Loucy (cell line): Measurements from ENCODE around the gene MTARC2.

Experiments
- CTCF ChIP-seq: fragments of 200-600 bp; sonication (generic); conservative IDR thresholded peaks from 2 replicates; pipeline ENCODE4 v1.5.1; 2014; ENCODE audit warnings: mild to moderate bottlenecking, antibody characterized with exemption, low read length
- EZH2phosphoT487 ChIP-seq: fragments of 200-600 bp; IDR thresholded peaks from 2 replicates; pipeline ENCODE4 v1.6.1; 2018; ENCODE audit warnings: antibody characterized with exemption, mild to moderate bottlenecking, moderate library complexity, borderline replicate concordance

DNA sequence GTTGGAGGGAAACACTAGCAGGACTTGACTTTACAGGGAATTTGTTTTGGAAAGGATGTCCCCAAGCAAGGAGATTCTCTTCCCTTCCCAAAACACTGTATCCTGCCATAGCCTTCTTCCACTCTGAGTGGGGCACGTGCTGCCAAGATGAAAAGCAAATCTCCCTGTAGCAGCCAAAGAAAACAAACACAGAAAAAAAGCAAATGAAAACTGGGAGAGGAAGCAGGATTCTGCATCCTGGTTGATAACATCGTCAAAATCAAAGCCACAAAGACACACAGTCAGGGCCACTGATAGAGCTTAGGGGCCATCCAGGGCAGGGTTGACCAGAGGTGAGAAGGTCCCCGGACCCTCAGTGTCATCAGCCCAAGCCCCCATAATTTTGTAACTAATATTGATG, 16.0 kb upstream of the MTARC2 start:
- no peak for TF ChIP-seq CTCF
- TF ChIP-seq EZH2phosphoT487: no peak
